Effector memory CD4-positive, alpha-beta T cell (primary cell): ENCODE results near the gene HSPA8.
A peak's percentile ranks its signal among the peaks of the same experiment; 100 is the strongest.

Experiments used
- DNase-seq, 3 donors: peaks; one replicate each; pipeline ENCODE4 v3.0.0-alpha.2; 2020
- H3K27ac ChIP-seq: 2 replicates; pipeline ENCODE4 v1.7.0; 2013; ENCODE audit warnings: mild to moderate bottlenecking, low read length, moderate library complexity; ENCODE audit not compliant: insufficient read depth, poor library complexity, severe bottlenecking
- H3K27me3 ChIP-seq: replicated peaks from 2 replicates; pipeline ENCODE4 v1.7.0; 2013; ENCODE audit warnings: mild to moderate bottlenecking, low read length; ENCODE audit not compliant: insufficient read depth, control insufficient read depth, poor library complexity, severe bottlenecking
- H3K36me3 ChIP-seq: 2 replicates; pipeline ENCODE4 v1.7.0; 2013; ENCODE audit warnings: mild to moderate bottlenecking, low read length, moderate library complexity; ENCODE audit not compliant: control insufficient read depth, insufficient read depth
- H3K4me1 ChIP-seq: 2 replicates; pipeline ENCODE4 v1.7.0; 2013; ENCODE audit warnings: low read length, mild to moderate bottlenecking; ENCODE audit not compliant: control insufficient read depth, insufficient read depth, poor library complexity, severe bottlenecking
- H3K4me3 ChIP-seq: 2 replicates; pipeline ENCODE4 v1.7.0; 2013; ENCODE audit warnings: low read length, low read depth, mild to moderate bottlenecking; ENCODE audit not compliant: insufficient read depth, poor library complexity, severe bottlenecking
- H3K9me3 ChIP-seq: 2 replicates; pipeline ENCODE4 v1.7.0; 2013; ENCODE audit warnings: mild to moderate bottlenecking, low read length, moderate library complexity; ENCODE audit not compliant: control insufficient read depth

The HSPA8 gene

GRCh38 chr11:123073343-123074057, 11.6 kb upstream of the HSPA8 start:
- Histone ChIP-seq H3K4me1 (peaks cover 41% of the 10 kb centered on the region), H3K9me3 (no peaks in the 10 kb centered on the region), H3K4me3 (no peak overlapping the region), H3K27me3 (no peaks in the 10 kb centered on the region), H3K36me3 (no peaks in the 10 kb centered on the region), H3K27ac (no peak overlapping the region)
- DNase-seq: no peak

GRCh38 chr11:123072762-123073161, 10.8 kb upstream of the HSPA8 start:
- Histone ChIP-seq H3K4me3 (no peak overlapping the region), H3K27ac (no peak overlapping the region), H3K9me3 (no peaks in the 10 kb centered on the region), H3K36me3 (no peaks in the 10 kb centered on the region), H3K4me1 (peaks cover 41% of the 10 kb centered on the region), H3K27me3 (no peaks in the 10 kb centered on the region)
- no peak for DNase-seq

GRCh38 chr11:123072332-123072761, 10.4 kb upstream of the HSPA8 start:
- Histone ChIP-seq H3K4me3 (no peak overlapping the region), H3K9me3 (no peaks in the 10 kb centered on the region), H3K4me1 (peaks cover 41% of the 10 kb centered on the region), H3K27me3 (no peaks in the 10 kb centered on the region), H3K36me3 (no peaks in the 10 kb centered on the region), H3K27ac (peak overlapping the region; percentile 83)
- no peak for DNase-seq

- no peaks in the 10 kb centered on the region for H3K27me3 ChIP-seq
- no peak for DNase-seq
- peak overlapping the region; percentile 83 for H3K27ac ChIP-seq
- peaks cover 52% of the 10 kb centered on the region for H3K4me1 ChIP-seq
- no peaks in the 10 kb centered on the region for H3K9me3 ChIP-seq
- peak overlapping the region; percentile 31 for H3K4me3 ChIP-seq
- H3K36me3 ChIP-seq: no peaks in the 10 kb centered on the region
Observed at GRCh38 chr11:123069908-123070821, 8.2 kb upstream of the HSPA8 start.

- Histone ChIP-seq H3K27me3 (no peaks in the 10 kb centered on the region), H3K4me1 (peaks cover 40% of the 10 kb centered on the region), H3K27ac (peak overlapping the region; percentile 99), H3K4me3 (no peak overlapping the region), H3K9me3 (no peaks in the 10 kb centered on the region), H3K36me3 (peaks cover 4% of the 10 kb centered on the region)
- DNase-seq: no peak
Observed at GRCh38 chr11:123065621-123066020, 3.7 kb upstream of the HSPA8 start.

- Histone ChIP-seq H3K4me1 (peaks cover 42% of the 10 kb centered on the region), H3K27ac (peak overlapping the region; percentile 99), H3K36me3 (peaks cover 20% of the 10 kb centered on the region), H3K4me3 (peak overlapping the region; percentile 97), H3K9me3 (no peaks in the 10 kb centered on the region), H3K27me3 (no peaks in the 10 kb centered on the region)
- no peak for DNase-seq
Observed at GRCh38 chr11:123063826-123064657, 2.1 kb upstream of the HSPA8 start.

GRCh38 chr11:123062892-123063825, 1.2 kb upstream of the HSPA8 start:
- peak overlapping the region; percentile 99 for H3K27ac ChIP-seq
- H3K27me3 ChIP-seq: no peaks in the 10 kb centered on the region
- DNase-seq: no peak
- H3K4me1 ChIP-seq: peaks cover 45% of the 10 kb centered on the region
- peak overlapping the region; percentile 97 for H3K4me3 ChIP-seq
- no peaks in the 10 kb centered on the region for H3K9me3 ChIP-seq
- H3K36me3 ChIP-seq: peaks cover 29% of the 10 kb centered on the region

- Histone ChIP-seq H3K4me3 (peak overlapping the region; percentile 97), H3K4me1 (peaks cover 52% of the 10 kb centered on the region), H3K27me3 (no peaks in the 10 kb centered on the region), H3K9me3 (no peaks in the 10 kb centered on the region), H3K27ac (peak overlapping the region; percentile 99), H3K36me3 (peaks cover 36% of the 10 kb centered on the region)
- DNase-seq: peak; percentile 99
Observed at GRCh38 chr11:123062158-123062891, 389 bp upstream of the HSPA8 start.
